Right kidney (tissue), 9 donors: ENCODE results near the gene CRYAB.
A peak's percentile ranks its signal among the peaks of the same experiment; 100 is the strongest.

Source experiments
- DNase-seq: peaks from one replicate; pipeline ENCODE4 v3.0.0-alpha.2; 2016
- long read RNA-seq, 8 donors: transcript quantifications; one replicate each; lab custom pipeline, GENCODE V29; 2026

CRYAB gene
- long read RNA-seq, donor 1, transcript CRYAB-205 (3 exons, 1,017 nt) = major isoform, 19 of 56 reads
- long read RNA-seq, donor 1, partial matches to known transcripts = 11 of 56 reads
- long read RNA-seq, donor 1, other reads (novel, unspliced or antisense) = 17 of 56 reads
- long read RNA-seq, donor 2, transcript CRYAB-216 (4 exons, 977 nt) = minor isoform, 6 of 23 reads
- long read RNA-seq, donor 2, transcript CRYAB-205 (3 exons, 1,017 nt) = major isoform, 12 of 23 reads
- long read RNA-seq, donor 2, partial matches to known transcripts = 0 of 23 reads
- long read RNA-seq, donor 2, other reads (novel, unspliced or antisense) = 0 of 23 reads
- long read RNA-seq, donor 3, transcript CRYAB-205 (3 exons, 1,017 nt) = major isoform, 16 of 18 reads
- long read RNA-seq, donor 3, partial matches to known transcripts = 0 of 18 reads
- long read RNA-seq, donor 3, other reads (novel, unspliced or antisense) = 0 of 18 reads
- long read RNA-seq, donor 4, transcript CRYAB-216 (4 exons, 977 nt) = minor isoform, 5 of 15 reads
- long read RNA-seq, donor 4, transcript CRYAB-205 (3 exons, 1,017 nt) = major isoform, 10 of 15 reads
- long read RNA-seq, donor 4, partial matches to known transcripts = 0 of 15 reads
- long read RNA-seq, donor 4, other reads (novel, unspliced or antisense) = 0 of 15 reads
- long read RNA-seq, donor 5, transcript CRYAB-207 (4 exons, 887 nt) = minor isoform, 6 of 25 reads
- long read RNA-seq, donor 5, transcript CRYAB-205 (3 exons, 1,017 nt) = major isoform, 15 of 25 reads
- long read RNA-seq, donor 5, partial matches to known transcripts = 0 of 25 reads
- long read RNA-seq, donor 5, other reads (novel, unspliced or antisense) = 0 of 25 reads
- long read RNA-seq, donor 6, transcript CRYAB-205 (3 exons, 1,017 nt) = major isoform, 19 of 34 reads
- long read RNA-seq, donor 6, partial matches to known transcripts = 0 of 34 reads
- long read RNA-seq, donor 6, other reads (novel, unspliced or antisense) = 6 of 34 reads
- long read RNA-seq, donor 7, transcript CRYAB-205 (3 exons, 1,017 nt) = major isoform, 23 of 34 reads
- long read RNA-seq, donor 7, transcript CRYAB-216 (4 exons, 977 nt) = minor isoform, 6 of 34 reads
- long read RNA-seq, donor 7, partial matches to known transcripts = 0 of 34 reads
- long read RNA-seq, donor 7, other reads (novel, unspliced or antisense) = 0 of 34 reads
- long read RNA-seq, donor 8, transcript CRYAB-205 (3 exons, 1,017 nt) = major isoform, 13 of 21 reads
- long read RNA-seq, donor 8, partial matches to known transcripts = 0 of 21 reads
- long read RNA-seq, donor 8, other reads (novel, unspliced or antisense) = 0 of 21 reads

- peak; percentile 63 for DNase-seq
Measured at GRCh38 chr11:111911563-111912401, at the start of gene CRYAB. CRYAB (minus strand) TSS chr11:111911770; CDS start chr11:111911724, 46 bp downstream.

GRCh38 chr11:111960916-111961315, 49.3 kb upstream of the CRYAB start:
- no peak for DNase-seq

- no peak for DNase-seq
Measured at GRCh38 chr11:111957663-111958444, 46.3 kb upstream of the CRYAB start.

- DNase-seq = no peak
Measured at GRCh38 chr11:111954154-111954553, 42.6 kb upstream of the CRYAB start.

- no peak for DNase-seq
Measured at GRCh38 chr11:111951565-111951964, 40.0 kb upstream of the CRYAB start.

- no peak for DNase-seq
Measured at GRCh38 chr11:111949519-111950426, 38.2 kb upstream of the CRYAB start.

GRCh38 chr11:111947143-111947542, 35.6 kb upstream of the CRYAB start:
- no peak for DNase-seq

GRCh38 chr11:111946499-111946898, 34.9 kb upstream of the CRYAB start:
- DNase-seq = no peak

- no peak for DNase-seq
Measured at GRCh38 chr11:111945198-111945597, 33.6 kb upstream of the CRYAB start.

GRCh38 chr11:111944651-111945051, 33.1 kb upstream of the CRYAB start:
- no peak for DNase-seq

GRCh38 chr11:111944139-111944538, 32.6 kb upstream of the CRYAB start:
- no peak for DNase-seq

- DNase-seq = no peak
Measured at GRCh38 chr11:111942829-111943228, 31.3 kb upstream of the CRYAB start.

- DNase-seq = no peak
Measured at GRCh38 chr11:111941963-111942362, 30.4 kb upstream of the CRYAB start.

- DNase-seq = no peak
Measured at GRCh38 chr11:111939836-111940604, 28.4 kb upstream of the CRYAB start.

- no peak for DNase-seq
Measured at GRCh38 chr11:111938687-111939160, 27.2 kb upstream of the CRYAB start.

GRCh38 chr11:111937844-111938243, 26.3 kb upstream of the CRYAB start:
- DNase-seq = no peak

- DNase-seq = no peak
Measured at GRCh38 chr11:111937461-111937769, 25.8 kb upstream of the CRYAB start.

GRCh38 chr11:111936040-111936540, 24.5 kb upstream of the CRYAB start:
- DNase-seq = no peak
